GM21423 (cell line): Measurements from ENCODE around the gene SORCS1.

Source experiments
- ATAC-seq: cut with Tn5 transposase; IDR thresholded peaks from one replicate; pipeline ENCODE4 v1.9.1; 2021; ENCODE audit warnings: mild to moderate bottlenecking, moderate library complexity; ENCODE audit not compliant: unreplicated experiment

Gene SORCS1

DNA sequence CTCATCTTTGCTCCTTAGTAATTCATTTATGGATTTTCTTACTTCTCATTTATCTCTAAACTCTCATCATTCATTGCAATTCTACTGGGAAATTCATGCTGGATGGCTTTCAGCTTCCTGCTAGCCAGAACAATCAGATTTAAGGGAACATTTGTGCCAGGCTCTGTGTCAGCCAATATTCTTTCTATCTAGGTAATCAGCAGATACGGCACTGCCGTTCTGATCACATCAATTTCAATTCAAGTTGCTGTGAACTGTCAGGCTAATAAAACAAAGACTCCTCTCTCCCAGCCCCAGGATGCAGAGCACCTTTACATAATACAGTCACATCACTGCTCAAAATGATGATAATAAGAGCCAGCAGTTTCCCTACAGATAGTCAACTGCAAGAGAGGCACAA is 468.3 kb downstream of the SORCS1 start:
- ATAC-seq = no peak

DNA sequence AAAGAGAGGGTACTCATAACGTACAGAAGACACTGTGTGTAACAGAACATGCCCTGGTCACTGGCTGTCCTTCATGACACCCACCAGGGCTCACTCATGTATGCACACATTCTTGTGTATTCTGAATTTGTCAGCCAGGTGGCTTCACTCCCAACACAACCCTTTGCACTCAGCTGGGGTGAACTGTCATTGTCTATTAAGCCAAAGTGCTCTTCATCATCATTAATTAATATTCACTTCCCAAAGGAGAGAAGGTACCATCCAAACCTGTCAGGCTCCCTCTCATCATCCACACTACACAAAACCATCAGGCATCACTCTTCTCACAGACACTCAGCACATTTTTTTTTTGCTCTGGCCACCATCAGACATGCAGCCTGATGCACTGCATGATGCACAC is 469.8 kb downstream of the SORCS1 start:
- no peak for ATAC-seq

DNA sequence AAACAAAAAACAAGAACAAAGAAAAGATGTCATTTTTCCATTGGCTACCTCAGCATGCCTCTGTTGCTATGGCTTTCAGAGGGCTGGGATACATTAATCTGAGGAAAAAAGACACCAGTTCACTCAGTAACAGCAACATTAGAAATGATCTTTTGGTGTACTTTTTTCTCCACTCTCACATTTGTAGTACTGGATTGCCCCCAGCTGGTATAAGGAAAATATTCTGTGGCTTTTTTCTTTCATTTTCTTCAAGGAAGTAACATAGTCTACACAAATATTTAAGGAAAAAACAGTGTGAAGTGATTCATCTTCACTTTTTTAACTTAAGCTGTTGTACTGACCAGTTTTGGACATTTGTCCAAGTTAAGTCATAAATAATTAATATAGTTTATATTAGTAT is 482.3 kb downstream of the SORCS1 start:
- ATAC-seq = no peak

DNA sequence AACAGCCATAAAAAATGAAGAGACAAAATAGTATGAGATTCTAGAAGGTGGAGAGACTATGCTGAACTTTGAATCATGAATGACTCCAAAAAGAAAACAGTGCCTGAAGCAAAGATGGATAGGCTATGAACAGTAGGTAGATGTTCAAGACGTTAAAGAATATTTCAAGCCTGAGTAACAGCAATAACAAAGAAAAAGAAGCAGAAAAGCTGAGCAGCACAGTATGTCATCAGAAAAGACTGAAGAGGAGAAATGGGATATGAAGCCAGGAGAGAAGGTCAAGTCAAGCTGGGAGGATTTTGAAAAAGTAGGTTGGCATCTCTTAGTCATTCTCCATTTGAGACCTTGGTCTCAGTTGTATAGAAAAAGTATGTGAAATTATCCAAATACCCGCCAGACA is 484.4 kb downstream of the SORCS1 start:
- ATAC-seq = no peak

DNA sequence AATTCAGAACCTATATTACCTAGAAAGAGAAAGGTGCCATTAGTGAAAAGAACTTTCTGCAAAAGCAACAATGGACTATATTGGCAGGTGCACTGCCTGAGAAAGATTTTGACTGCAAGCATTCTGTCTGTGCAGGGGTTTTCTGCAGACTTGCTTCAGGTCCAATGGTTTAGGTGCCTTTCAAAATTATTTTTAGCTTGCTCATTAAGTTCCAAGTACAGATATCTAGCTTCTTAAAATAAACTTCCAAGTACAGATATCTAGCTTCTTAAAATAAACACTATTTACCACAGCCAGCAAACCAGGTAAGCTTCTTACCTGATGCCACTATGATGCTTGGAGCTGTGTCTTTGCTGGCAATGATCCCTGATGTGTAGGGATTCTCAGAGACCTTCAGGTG is 485.2 kb downstream of the SORCS1 start:
- ATAC-seq = no peak

DNA sequence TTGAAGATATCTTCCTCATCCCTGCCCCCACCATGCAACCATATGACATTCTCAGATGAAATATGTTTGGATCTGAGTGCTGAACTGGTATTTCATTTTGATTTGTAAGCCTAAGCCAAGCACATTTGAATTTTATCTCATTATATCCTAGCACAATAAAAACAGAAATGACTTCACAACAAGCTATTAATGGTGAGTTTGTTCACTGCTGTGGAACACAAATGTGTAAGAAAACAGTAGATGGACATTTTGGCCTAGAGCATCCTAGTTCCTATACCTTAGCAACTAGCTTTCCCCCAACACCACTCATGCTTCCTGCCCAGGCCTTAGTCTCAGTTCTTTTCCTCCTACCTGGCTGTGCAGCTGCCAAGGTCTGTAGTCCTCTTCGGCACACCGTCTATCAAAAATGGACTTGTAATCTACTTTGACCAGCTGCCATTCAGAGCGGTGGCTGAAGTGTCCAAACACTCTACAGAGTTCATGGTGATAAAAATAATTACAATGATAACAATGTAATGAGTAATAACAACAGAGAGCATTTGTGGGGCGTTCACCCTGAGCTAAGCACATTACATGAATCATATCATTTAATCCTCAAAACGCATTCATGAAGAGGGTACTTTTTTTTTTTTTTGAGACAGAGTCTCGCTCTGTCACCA is 491.9 kb downstream of the SORCS1 start:
- ATAC-seq = no peak

DNA sequence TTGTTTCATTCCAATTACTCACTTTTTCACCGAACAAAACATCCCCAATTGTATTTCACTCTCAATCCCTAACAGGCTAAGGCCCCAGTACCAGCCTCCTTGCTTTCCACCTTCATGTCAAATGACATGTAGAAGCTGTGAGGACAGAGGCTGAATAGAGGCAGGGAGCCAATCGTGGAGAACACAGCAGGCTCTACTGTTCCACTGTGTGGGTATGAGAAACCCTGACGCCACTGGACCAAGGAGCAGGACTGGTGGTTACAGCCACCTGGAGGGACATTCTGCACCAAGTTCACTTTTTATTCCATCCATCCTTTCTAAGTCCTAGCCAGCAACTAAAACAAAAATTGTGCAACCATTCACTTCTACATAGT is 502.8 kb downstream of the SORCS1 start:
- ATAC-seq = no peak

DNA sequence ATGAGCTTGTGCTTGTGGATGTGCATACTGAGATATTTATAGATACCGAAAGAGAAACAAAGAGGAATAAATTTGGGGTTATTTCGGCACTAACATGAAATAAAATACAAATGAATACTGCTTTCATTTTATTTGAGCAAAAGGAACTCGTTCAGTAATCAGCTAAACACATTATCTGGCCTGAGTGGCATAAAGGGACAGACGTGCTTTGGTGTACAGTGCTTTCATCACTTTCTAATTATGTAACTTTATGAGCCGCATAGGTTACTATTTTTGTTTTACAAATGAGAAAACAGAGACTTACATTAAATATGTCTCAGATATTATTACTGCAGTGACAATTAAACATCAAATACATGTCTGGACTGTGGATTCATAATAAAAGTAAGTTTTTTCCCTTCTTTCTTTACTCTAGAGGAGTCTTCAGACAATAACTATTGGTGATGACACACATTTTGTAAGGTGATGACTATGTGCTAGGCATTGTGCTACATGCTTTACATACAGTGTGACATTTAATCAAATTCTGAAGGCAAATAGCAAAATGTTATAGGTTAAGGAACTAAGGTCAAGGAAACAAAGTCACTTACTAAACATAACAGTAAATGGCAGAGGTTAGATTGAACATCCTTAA is 503.3 kb downstream of the SORCS1 start:
- ATAC-seq = no peak

DNA sequence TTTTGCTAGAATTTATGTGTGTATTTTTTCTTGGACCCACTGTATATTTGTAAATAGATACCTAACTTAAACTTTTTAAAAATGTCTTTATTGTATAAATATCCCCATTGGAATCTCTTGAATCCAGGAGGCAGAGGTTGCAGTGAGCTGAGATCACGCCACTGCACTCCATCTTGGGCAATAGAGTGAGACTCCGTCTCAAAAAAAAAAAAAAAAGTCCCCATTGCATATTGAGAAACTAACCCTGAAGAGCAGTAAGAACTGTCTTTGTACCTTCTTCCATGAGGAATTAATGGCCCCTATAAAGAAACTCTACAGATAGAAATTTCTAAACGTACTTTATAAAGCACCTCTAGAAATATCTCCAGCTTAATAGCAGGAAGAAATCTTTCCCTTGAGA is 504.0 kb downstream of the SORCS1 start:
- no peak for ATAC-seq

DNA sequence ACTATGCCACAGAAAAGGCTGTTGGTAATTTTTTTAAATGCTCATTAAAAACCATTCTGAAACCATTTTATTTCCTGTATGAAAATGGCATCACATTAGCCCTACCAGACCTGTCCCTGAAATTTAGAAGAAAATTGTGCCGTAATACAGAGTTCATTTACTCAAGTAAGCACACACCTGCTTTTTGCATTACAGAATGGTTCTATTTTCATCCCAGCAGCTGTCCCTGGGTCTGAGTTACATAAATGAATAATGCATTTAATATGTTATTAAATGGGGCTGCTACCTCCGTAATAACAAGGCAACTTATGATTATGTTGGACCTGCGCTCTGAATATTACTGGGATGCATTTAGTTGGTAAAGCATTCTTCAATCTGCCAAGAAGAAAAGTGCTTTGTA is 508.9 kb downstream of the SORCS1 start:
- ATAC-seq = no peak

DNA sequence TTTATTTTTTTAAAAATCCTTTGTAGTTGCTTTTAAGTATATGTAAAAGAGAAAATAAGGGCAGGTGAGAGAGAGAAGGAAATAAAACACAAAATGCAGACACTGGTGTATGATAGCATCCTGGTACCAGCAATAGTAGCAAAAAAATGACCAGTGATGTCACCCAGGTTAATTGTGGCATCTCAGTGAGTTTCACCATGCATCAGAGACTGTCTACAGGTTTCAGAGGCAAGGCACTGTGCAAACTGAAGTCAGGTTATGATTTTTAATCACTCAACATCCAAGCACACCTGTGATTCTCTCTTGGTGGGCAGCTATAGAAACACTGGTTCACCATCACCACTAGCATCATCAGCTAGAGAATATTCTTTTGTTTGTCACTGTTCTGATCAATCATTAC is 509.3 kb downstream of the SORCS1 start:
- ATAC-seq = no peak

DNA sequence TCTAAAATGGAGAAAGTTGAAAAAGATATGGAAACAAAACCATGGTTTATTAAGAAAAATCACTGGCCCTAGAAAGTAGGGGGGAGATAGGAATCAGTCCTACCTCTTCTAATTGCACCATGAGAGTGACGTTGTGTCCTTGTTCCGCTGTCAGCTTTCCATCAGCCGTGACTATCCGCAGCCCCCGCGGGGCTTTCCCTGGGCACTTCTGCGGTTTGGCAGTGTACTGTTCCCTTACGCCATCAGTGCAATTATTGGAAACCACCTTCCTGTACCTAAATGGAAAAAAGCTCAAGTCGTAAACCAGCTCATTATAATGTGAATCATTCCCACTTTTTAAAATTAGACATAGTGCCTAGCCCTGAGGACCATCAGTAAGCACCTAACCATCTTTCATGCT is 512.2 kb downstream of the SORCS1 start:
- no peak for ATAC-seq

DNA sequence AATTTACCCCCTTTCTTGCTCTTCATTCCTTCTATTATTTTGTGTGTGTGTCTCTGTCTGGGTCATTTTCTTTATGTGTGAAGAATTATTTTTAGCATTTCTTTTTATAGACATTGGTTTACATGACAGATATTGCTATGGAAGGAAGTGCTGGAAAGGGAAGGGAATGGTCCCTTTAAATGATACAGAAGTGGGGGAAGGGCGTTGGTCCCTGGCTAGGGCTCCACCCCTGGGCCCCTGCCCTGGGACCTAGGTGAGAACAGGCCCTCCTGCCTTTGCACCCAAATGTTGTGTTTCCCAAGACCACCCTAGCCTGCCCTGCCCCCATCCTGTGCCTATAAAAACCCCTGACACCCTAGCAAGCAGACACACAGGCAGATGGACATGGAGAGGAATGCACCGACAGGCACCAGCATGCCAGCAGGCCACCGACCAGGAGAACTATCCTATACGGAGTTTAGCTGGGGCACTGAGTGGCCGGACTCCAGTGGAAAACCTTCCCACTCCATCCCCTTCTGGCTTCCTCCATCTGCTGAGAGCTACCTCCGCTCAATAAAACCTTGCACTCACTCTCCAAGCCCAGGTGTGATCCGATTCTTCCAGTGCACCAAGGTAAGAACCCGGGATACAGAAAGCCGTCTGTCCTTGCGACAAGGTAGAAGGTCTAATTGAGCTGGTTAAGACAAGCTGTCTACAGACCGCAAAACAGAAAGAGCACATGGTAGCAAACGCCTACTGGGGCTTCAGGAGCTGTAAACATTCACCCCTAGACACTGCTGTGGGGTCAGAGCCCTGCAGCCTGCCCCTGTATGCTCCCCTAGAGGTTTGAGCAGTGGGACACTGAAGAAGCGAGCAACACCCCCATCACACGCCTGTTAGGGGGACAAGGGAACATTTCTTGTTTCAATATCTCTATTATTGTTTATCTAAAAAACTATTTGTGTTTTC is 515.7 kb downstream of the SORCS1 start:
- no peak for ATAC-seq

DNA sequence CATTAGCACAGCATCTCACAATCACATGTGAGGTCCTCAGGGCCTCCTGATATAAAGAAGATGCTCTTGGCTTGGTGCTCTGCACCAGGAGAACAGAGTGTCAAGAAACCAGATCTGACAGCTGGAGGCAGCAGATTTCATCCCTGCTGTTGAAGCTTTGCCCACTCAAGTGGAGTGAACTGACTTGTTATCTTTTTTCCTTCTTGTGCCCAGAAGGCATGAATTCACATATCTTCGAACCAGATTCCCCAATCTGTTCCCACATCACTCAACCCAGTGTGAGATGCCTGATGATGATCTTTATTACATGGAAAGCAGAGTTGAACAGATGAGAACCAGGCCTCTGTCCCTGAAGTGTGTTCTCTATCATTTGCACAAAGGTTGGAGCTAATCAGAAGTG is 521.0 kb downstream of the SORCS1 start:
- ATAC-seq = no peak

DNA sequence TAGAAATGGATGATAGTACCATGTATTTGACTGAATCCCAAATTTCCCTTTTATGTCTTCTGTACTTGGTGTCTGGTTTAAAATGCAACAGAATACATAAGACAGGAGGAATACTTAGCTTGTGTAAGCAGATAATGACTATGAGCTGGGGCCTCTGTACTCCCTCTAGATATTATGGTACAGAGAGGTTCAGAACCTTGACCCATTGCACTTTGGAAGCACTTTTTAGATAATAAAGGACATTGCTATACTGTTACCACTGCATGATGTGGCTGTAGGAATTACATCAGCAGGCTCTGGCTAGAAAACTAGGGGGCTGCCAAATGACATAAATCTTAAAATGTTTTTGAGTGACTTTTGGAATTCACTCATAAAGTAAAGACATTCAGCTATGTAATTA is 526.6 kb downstream of the SORCS1 start:
- ATAC-seq = no peak

DNA sequence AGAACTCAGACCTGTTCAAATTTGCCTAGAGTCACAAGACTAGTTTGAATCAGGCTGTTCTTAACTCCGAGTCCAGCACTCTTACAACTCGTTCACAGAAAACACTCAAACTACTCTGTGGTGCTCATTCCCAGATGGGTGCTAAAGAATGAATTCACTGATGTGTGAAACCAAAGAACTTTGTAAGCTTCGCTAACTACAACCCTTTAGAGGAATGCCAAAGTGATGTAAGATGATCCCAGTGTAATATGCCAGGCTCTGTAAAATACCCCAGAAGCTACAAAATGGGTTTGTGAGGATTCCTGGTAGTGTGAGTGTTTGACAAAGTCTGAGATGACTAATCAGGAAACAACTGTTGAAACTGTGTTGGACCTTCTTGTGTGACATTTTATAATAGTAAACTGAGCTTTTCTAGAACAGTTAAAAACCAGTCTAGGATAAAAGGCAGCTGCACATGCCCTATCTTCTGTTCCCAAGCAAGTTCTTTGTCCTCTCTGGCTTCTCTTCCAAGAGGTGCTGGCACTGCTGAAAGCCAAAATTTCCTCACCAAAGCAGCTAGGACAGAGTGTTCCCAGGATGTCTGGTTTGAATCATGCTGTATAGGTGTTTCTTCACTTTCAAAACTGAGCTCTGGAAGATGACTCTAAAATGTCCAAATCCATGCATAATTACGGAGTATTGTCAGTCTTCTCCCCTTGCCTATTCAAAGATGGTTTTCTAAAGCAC is 527.6 kb downstream of the SORCS1 start:
- no peak for ATAC-seq

DNA sequence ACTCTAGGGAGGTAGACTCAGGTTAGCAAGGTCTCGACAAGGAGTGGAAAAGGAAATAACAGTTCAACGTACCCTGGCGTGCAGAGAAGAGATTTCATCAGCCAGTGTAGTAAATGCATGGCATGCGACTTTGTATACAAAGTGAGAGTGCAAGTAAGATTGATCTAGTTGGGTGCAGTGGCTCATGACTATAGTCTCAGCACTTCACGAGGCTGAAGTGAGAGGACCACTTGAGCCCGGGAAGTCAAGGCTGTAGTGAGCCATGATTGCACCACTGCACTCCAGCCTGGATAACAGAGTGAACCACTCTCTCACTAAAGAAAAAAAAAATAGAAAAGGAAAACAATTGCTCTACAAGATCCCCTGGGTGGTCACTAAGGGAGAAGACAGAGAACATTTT is 528.6 kb downstream of the SORCS1 start:
- no peak for ATAC-seq

DNA sequence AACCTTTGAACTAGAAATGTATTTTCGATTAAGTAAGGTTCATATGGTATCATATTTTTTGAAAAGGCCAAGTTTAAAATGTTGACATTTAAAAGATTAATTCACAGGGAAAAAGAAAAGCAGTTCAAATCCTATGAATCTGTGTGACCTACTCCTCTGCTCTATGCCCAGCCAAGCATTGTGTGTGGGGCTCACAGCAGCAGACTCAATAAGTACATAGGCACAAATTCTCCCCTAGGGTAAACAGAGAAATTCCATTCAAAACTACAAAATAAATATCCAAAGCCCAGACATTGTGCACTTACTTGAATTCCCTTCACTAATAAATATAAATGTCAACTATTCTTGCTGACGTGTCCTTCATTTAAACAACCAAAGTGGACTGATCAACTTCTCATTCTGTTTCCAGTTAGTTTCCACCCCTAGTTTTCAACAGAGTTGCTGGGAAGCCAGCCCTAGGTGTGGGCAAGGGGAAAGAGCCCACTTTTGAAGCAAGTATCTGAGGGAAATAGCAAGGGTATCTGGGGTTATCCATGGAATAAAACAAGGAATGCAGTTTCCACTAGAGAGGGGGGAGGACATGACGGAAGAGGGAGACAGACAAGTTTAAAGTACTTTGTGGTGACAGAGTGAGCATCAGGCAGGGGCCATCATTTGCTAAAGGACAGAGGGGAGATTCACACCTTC is 533.3 kb downstream of the SORCS1 start:
- ATAC-seq = no peak

DNA sequence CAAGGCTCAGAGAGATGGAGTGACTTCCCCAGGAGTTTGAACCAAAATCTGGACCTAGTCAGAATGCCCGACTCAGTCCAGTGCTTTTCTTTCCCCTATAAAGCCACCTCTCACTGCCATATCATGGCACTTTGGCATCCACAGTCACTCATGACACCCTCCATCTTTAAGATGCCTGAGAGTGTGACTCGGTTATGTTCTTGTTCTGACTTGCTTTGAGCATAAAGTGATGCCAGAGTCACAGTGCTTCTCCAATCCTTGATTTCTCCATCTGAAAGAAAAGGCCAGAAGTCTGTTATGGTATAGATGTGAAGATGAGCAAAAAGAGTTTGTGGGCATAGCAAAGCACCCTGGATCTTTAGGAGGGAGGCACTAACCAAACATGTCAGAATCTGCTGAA is 538.1 kb downstream of the SORCS1 start:
- no peak for ATAC-seq

DNA sequence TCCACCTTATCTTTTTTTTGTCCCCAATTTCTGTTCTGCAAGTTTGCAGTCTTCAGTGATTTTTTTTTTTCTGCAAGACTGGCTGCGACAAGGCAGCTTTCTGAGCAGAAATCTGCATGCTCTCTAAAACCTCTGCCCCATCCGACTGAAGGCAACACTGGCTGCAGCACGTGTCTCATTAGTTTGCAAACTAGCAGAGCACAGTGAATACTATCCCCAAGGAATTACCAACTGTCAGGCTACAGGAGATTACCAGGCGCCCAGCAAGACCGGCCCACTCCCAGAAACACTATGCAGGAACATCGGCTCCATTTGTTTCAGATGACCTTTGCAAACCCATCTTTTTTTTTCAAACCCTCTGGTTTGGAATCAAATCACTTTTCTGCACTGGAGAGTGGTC is 538.8 kb downstream of the SORCS1 start:
- ATAC-seq = no peak

DNA sequence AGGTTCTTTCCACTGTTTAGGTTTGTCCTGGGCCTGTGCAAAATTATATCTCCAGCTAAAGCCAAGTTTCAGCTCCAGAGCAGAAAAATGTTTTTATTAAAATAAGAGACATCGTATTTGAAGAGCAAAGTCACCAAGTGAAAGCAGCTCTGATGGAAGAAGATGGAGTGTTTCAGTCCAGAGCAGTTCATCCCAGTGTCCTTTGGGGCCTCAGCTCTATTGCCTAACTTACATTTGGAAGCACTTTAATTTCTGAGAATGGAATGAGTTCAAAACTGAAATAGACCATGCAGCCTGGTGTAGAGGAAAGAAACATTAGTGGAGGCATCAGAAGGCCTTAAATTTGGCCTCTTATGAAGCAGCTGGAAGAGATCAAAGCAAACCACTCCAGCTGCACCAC is 545.2 kb downstream of the SORCS1 start:
- ATAC-seq = no peak
